NCI-H2081 (cell line): ENCODE results near the gene SCYGR4.

Experiments
- DNase-seq, 2 experiments: peaks; one replicate each; lab custom pipeline; 2025; lab: John Stamatoyannopoulos, UW

Gene SCYGR4

GRCh38 chr2:227614246-227614645 is 3.1 kb upstream of the SCYGR4 start:
- DNase-seq, result no peak

DNA sequence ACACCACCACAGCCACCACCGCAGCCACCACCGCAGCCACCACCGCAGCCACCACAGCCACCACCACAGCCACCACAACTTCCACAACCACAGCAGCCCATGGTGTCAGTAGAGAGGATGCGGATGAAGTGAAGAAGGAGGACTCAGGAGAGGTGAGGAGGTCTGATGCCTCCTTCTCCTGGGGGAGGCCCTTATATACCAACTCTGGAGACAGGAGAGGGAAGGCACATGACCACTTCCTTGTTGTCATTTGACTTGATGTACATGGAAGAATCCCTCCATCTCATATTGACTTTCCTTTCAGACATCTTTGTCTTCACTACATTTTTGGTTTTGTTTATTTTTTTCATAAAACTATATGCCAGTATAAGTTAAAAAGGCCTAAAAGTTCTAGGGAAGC is 2.6 kb upstream of the SCYGR4 start, which contains the start of gene SCYGR3:
Gene SCYGR3, minus strand, starts transcription at position 101 of the 400 bp plus-strand sequence. Its CDS starts 0 bp downstream, at position 101.
- no peak for DNase-seq

DNA sequence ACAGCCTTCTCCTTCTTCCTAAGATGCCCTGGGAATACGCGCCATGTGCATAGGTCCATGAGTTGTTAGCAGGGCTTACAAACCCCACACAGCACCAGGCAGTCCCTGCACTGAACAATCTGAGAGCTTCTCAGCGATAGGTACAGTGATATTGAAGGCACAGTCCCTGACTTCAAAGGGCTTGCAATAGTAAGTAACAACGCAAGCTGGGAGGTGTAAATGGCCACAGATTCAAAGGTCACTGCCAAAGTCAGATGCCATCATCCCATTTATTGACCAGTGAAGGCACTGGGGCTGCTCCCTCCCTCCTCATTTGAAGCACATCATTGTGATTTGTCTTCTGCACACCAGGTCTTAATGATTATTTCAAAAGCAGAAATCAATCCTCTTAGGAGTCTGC is 2.1 kb upstream of the SCYGR4 start:
- no peak for DNase-seq

GRCh38 chr2:227615906-227616305 is 1.4 kb upstream of the SCYGR4 start:
- no peak for DNase-seq

DNA sequence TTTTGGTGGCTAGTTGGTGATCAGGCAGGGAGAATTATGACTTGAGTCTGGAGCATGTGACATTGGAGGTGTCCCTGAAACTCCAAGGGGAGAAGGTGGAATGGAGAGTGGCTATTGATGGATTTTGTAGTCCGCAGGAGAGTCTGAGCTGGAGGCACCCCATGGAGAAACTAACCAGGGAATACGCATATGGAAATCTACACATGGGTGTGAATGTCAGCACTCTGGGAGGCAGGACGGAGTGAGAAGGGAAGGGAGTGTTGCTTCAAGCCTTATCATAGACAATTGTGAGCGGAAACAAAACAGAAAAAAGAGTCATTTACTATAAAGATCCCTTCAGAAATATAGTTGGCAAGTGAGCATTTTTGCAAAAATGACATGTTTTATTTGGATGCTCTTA is 667 bp upstream of the SCYGR4 start:
- DNase-seq, result no peak

DNA sequence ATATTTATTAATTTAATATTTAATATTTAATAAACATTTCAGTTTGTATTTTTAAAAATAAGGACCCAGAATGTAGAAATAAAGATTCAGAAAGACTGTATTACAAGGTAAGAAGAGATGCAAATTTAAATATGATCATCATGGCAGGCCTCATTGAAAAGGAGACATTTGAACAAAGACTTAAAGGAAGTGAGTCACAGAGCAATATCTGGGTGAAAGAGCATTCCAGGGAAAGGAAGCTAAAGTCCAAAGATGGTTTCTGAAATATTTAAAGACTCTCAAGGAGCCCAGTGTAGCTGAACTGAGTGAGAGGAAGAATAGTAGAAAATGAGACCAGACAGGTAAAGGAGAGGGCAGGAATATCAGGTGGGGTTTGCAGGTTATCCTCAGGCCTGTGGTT is 5.9 kb downstream of the SCYGR4 start:
- DNase-seq, result no peak

DNA sequence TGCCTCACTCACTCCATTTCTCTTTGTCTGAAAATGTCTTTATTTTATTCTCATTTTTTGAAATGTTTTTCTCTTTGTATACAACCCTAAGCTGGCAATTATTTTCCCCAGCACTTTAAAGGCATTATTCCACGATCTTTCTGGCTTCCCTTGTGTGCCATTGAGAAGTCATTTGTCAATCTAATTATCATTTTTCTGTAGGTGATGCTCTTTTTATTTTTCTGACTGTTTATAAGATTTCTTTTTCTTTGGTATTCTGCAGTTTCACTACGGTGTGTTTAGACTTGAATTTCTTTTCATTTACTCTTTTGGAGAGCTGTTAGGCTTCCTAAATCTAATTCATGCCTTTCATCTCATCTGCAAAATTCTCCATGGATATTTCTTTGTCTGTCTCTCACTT is 8.1 kb downstream of the SCYGR4 start:
- DNase-seq, result no peak

GRCh38 chr2:227626580-227627151 is 9.4 kb downstream of the SCYGR4 start:
- no peak for DNase-seq

- DNase-seq, result no peak
These were observed 10.5 kb downstream of the SCYGR4 start for GRCh38 chr2:227627769-227628168.

DNA sequence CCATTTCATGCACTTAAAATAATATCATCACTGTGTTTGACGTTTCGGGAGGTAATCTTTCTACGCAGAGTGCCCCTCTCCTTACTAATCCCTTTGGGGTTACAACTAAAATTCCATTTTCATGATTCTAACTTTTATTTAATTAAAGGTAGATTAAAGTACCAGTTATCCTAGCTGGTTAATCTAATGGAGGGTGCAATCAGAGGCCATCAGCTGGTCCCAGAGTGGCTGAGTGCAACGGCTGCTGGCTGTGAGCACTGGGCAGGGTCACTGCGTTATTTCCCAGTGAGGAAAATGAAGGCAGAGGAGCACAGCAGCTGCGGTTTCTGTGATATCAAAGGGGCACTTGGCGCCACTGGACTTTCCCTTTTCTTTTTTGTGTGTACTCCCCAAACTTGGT is 12.1 kb downstream of the SCYGR4 start:
- DNase-seq, result no peak

- DNase-seq, result no peak
These were observed 13.0 kb downstream of the SCYGR4 start for GRCh38 chr2:227630322-227630721.

- no peak for DNase-seq
These were observed 15.5 kb downstream of the SCYGR4 start for GRCh38 chr2:227632827-227633226.

DNA sequence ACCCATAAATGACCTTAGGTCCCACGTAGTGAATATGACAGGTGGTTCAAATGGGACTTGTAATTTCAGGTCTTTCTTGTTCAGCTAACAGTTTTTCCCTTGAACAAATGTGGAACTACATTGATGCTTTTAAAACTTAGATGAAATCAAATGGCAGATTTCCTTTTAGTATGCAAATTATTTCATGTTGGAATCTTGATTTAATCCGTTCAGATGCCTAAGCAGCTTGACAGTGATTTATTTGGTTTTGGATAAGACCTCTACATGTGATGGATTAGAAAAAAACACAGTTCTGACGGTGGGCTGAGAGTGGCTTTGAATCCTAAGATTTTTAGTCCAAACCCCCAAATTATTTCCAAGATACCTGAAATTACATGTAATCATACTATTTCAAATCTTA is 16.9 kb downstream of the SCYGR4 start:
- DNase-seq, result no peak

GRCh38 chr2:227642656-227643055 is 25.4 kb downstream of the SCYGR4 start:
- no peak for DNase-seq

DNA sequence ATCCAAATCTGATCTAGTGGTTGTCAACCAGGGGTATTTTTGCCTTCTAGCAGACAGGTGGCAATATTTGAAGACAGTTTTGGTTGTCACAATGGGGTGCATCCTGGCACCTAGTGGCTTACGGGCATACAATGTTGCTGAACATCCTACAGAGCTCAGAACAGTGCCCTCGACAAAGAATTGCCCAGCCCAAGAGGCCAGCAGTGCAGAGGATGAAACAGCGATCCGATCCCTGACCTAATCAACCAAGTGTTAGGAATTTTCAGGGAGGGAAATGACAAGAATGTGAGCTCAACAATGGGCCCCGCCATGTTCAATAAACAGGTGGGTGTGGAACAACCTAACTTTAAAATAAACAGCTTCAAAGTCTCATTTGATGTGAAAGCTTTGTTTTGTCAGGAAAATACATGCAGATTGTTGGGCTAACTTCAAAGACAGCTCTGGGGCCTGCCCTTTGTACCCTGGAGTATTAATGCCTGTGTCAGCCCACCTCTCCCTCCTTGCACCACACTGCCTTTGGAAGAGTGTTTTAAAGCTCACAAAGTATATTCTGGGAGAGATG is 26.8 kb downstream of the SCYGR4 start:
- no peak for DNase-seq

DNA sequence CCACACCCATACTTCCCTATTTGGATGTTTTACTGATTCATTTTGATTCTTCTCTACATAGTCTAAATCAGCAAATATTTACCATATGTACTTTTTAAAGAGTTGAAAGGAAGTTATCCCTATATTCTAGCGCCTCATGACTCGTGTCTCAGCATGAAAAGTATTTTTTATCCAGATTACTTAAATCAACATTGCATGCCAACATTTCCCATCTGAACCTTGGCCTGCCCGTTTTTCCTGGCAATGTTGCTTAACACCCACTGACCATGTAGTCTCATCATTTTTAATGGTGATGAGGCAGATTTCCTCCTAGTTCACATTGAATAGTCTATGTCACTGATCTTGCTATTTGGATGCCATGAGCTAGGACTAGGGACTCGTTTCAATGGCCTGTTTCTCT is 36.1 kb downstream of the SCYGR4 start:
- DNase-seq, result no peak

GRCh38 chr2:227654426-227654825 is 37.1 kb downstream of the SCYGR4 start:
- DNase-seq, result no peak

DNA sequence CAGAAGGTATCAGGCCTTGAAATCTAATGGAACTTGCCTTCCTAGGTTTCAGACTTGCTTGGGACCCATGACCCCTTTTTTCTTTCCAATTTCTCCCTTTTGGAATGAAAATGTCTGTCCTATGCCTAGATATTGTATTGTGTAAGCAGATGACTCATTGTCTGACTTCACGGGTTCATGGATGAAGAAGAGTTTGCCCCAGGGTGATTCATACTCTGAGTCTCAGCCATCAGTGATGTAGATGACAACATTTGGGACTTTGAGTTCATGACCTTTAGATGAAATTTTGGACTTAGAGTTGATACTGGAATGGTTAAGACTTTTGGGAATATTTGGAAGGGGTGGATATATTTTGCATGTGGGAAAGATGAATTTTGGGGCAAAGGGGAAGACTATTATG is 38.2 kb downstream of the SCYGR4 start:
- no peak for DNase-seq

DNA sequence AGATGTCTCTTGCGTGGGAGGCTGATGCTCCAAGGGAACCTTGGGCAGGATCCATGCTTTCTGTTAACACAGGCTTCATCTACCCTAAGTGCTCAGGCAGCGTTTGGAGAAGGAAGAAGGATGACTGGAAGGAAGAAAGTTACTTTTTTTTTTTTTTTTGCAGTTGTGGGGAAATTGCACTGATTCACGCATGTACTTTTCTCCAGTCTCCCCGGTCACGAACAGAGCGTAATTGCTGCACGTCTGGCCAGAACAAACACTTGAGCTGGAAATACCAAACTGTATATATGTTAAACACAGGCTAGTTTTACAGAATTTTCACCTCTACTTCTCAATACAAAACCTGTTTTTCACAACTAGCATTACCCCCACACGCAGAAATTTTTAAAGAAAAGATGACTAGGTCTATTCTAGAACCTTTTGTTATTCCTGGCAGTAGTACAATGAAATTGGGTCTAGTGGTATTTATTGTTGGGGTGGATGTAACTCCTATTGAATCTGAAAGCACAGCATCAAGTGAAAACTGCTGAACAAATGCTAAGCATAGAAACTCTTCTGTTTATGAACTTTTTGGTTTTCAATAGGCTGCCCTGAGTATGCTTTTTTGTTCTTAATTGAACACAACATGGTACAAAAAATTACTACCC is 40.0 kb downstream of the SCYGR4 start:
- DNase-seq, result no peak

GRCh38 chr2:227661025-227661649 is 43.8 kb downstream of the SCYGR4 start:
- no peak for DNase-seq

GRCh38 chr2:227661827-227662226 is 44.5 kb downstream of the SCYGR4 start:
- DNase-seq, result no peak

DNA sequence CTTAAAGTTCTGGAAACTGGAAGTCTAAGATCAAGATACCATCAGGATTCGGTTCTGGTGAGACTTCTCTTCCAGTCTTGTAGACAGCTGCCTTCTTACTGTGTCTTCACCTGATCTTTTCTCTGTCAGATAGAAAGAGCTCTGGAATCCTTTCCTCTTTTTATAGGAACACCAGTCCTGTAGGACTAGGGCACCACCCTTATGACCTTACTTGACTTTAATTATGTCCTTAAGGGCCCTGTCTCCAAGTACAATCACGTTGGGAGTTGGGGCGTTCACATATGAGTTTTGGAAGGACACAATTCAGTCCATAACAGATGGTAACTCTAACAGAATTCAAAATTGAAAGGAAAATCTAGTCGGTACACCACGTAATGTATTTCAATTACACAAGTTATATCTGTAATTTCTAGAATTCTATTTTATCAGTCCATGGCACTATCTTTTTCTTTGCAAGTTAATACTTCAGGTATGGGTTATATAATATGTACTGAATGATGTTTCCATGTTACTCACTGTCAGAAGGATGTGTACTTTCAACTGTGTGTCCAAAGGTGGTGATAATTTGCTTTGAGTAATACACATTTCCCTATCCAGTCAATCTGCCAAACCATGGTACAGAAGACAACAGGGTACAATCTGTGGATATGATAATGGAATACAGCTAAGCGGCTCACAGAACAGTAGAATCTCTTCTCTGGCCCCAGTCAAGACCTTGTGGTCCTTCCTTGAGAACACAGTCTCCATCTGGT is 48.1 kb downstream of the SCYGR4 start:
- DNase-seq, result no peak
